ENCODE data around the gene MESP1.

MESP1 gene

GRCh38 chr15:89781055-89781454 is 30.0 kb upstream of the MESP1 start:
- DNase-seq, result no peak

- DNase-seq, result no peak
These were observed 29.6 kb upstream of the MESP1 start for GRCh38 chr15:89780601-89781000.

- no peak for DNase-seq
These were observed 27.8 kb upstream of the MESP1 start for GRCh38 chr15:89778861-89779260.

GRCh38 chr15:89777782-89778380 is 26.8 kb upstream of the MESP1 start:
- DNase-seq, result no peak

GRCh38 chr15:89777073-89777751 is 26.2 kb upstream of the MESP1 start:
- DNase-seq, result no peak

- DNase-seq, result peak; percentile 76
These were observed 25.4 kb upstream of the MESP1 start, which contains the start of gene MESP2 for GRCh38 chr15:89776274-89777072. Gene MESP2 (plus strand): TSS chr15:89776332. CDS start chr15:89776358, 26 bp downstream.

- DNase-seq, result no peak
These were observed 24.8 kb upstream of the MESP1 start for GRCh38 chr15:89775815-89776214.

GRCh38 chr15:89774492-89774891 is 23.4 kb upstream of the MESP1 start:
- no peak for DNase-seq

GRCh38 chr15:89772932-89773583 is 22.0 kb upstream of the MESP1 start:
- DNase-seq, result peak; percentile 72

GRCh38 chr15:89770041-89770440 is 19.0 kb upstream of the MESP1 start:
- no peak for DNase-seq

- no peak for DNase-seq
These were observed 18.3 kb upstream of the MESP1 start for GRCh38 chr15:89769366-89769765.

GRCh38 chr15:89768071-89768500 is 17.0 kb upstream of the MESP1 start:
- DNase-seq, result no peak

- DNase-seq, result no peak
These were observed 16.4 kb upstream of the MESP1 start for GRCh38 chr15:89767411-89767915.

- DNase-seq, result no peak
These were observed 15.6 kb upstream of the MESP1 start for GRCh38 chr15:89766357-89767311.

GRCh38 chr15:89765694-89766093 is 14.6 kb upstream of the MESP1 start:
- DNase-seq, result no peak

- DNase-seq, result no peak
These were observed 10.9 kb upstream of the MESP1 start for GRCh38 chr15:89761929-89762328.

GRCh38 chr15:89761009-89761831 is 10.2 kb upstream of the MESP1 start:
- no peak for DNase-seq

GRCh38 chr15:89760303-89761008 is 9.4 kb upstream of the MESP1 start:
- DNase-seq, result peak; percentile 70

- DNase-seq, result no peak
These were observed 8.8 kb upstream of the MESP1 start for GRCh38 chr15:89759835-89760234.

- no peak for DNase-seq
These were observed 7.9 kb upstream of the MESP1 start for GRCh38 chr15:89758981-89759380.
